Rectal smooth muscle tissue (tissue), 1 donor: Measurements from ENCODE around the gene ZNF175.

Source experiments
- H3K27ac ChIP-seq: one replicate; pipeline ENCODE4 v1.7.0; 2013; ENCODE audit warnings: low read depth, low read length, inconsistent platforms
- H3K27me3 ChIP-seq: one replicate; pipeline ENCODE4 v1.7.0; 2013; ENCODE audit warnings: low read length; ENCODE audit not compliant: control insufficient read depth, insufficient read depth
- H3K36me3 ChIP-seq: one replicate; pipeline ENCODE4 v1.7.0; 2013; ENCODE audit warnings: low read length; ENCODE audit not compliant: control insufficient read depth, insufficient read depth
- H3K4me1 ChIP-seq: one replicate; pipeline ENCODE4 v1.7.0; 2013; ENCODE audit warnings: low read length; ENCODE audit not compliant: control insufficient read depth, insufficient read depth
- H3K4me3 ChIP-seq: one replicate; pipeline ENCODE4 v1.7.0; 2013; ENCODE audit warnings: low read length
- H3K9ac ChIP-seq: one replicate; pipeline ENCODE4 v1.7.0; 2013; ENCODE audit warnings: low read length

The ZNF175 gene

DNA sequence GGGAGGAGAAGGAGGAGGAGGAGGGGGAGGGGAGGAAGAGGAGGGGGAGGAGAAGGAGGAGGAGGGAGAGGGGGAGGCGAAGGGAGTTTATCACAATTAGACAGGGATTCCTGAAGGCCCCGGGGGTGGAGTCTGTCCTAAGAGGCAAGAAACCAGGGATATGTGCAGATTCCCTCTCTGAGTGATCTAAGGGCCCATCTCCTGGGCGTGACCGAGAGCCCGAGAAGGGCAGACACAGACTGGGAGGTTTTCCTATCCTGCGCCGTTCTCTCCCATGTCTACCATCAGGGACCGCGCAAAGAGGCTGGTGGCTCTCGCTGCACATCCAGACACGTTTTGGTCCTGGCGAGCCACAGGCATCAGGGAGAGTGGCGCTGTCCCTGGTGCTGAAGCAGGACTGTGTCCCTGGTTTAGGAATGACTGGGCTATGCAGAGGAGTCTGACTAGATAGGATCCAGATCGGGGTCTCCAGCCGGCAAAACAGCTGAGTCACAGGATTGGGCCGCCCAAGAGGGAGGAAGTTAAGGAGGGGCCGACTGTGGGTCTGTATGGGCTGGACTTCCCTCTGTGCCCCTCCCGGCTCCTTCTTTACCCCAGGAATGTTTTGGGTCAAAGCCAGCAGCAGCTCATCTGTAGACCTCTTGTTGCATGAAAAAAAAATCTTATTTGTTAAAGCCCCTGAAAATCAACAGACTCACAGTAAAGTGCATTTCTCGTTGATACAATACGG is 17.9 kb upstream of the ZNF175 start:
- H3K27ac ChIP-seq = no peak overlapping the region
- H3K4me1 ChIP-seq = no peaks in the 10 kb centered on the region
- H3K4me3 ChIP-seq = no peak overlapping the region
- no peaks in the 10 kb centered on the region for H3K36me3 ChIP-seq
- no peak overlapping the region for H3K9ac ChIP-seq
- H3K27me3 ChIP-seq = no peaks in the 10 kb centered on the region

DNA sequence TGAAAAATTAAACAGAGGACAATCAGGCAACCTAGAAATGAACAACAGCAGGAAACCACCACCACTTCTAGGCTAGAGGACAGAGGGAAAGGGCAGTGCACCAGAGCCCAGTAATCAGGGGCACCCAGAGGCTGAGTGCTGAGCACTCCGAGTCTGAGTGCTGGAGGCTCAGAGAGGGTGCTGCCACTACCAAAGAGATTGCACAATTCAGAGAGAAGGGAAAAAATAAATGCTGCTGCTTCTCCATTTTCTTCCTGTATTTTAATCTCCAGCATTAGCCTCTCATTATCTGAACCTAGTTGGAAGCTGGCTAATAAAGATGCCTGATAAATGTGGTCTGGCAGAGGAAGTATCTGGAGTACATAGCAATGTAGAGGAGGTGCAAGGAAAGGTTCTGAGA is 11.8 kb upstream of the ZNF175 start:
- no peak overlapping the region for H3K4me3 ChIP-seq
- no peak overlapping the region for H3K27ac ChIP-seq
- H3K4me1 ChIP-seq = no peaks in the 10 kb centered on the region
- no peaks in the 10 kb centered on the region for H3K27me3 ChIP-seq
- no peak overlapping the region for H3K9ac ChIP-seq
- no peaks in the 10 kb centered on the region for H3K36me3 ChIP-seq

DNA sequence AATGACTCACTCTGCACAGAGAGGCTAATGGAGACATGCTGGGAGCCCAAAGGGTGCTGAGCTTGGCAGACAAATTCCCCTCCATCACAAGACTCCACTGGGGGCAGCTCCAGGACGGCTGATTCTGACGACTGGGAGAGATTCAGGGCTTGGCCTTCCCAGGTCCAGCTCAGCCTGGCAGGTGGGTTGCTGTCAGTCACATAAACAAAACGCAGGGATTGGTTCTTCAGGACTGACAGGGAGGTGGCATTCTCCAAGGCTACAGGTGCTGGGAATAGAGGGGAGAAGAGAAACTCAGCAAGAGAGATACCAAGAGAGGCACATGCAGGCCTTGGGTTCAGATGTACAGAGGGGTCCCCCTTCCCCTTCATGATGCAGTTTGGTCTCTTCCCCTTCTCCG is 10.7 kb upstream of the ZNF175 start:
- H3K9ac ChIP-seq = no peak overlapping the region
- no peaks in the 10 kb centered on the region for H3K4me1 ChIP-seq
- no peaks in the 10 kb centered on the region for H3K27me3 ChIP-seq
- H3K36me3 ChIP-seq = no peaks in the 10 kb centered on the region
- H3K4me3 ChIP-seq = no peak overlapping the region
- H3K27ac ChIP-seq = no peak overlapping the region

DNA sequence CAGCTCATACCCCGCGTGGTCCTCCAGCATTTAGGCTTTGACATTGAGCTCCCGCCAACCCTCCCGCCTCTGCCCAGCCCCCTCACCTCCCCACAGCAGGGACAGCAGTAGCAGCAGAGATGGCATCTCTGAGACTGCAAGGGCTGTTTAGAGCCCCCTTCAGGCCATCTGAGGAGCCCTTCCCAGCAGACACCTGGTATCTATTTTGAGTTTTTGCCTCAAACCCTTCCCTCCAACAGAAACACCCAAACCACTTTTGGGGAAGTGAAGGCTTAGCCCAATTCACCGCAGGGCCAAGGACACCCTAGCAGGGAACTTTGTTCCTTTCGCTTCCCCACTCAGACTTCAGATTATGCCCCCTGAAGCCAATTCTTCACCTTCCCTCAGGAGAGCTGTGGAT is 6.3 kb upstream of the ZNF175 start:
- Histone ChIP-seq H3K4me3 (no peak overlapping the region), H3K4me1 (no peaks in the 10 kb centered on the region), H3K9ac (no peak overlapping the region), H3K27me3 (no peaks in the 10 kb centered on the region), H3K27ac (no peak overlapping the region), H3K36me3 (no peaks in the 10 kb centered on the region)

DNA sequence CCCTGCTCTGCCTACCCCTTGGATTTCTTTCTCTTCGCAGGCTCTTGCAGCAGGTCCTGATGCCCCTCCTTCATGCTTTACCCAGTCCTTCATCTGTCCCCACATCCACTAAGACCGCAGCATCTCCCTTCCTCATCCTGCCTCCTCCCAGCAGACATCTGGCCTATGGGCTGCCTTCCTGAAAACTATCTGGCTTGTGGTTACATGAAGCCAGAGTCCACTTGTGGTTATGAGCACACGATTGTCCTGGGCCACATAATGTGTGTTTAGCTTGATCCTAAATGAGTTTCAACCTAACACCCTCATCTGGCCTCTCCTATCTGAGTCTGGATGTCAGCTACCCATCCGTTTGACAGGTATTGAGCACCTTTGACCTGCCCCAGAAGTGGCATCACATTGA is 5.5 kb upstream of the ZNF175 start:
- Histone ChIP-seq H3K4me1 (no peaks in the 10 kb centered on the region), H3K9ac (no peak overlapping the region), H3K36me3 (no peaks in the 10 kb centered on the region), H3K27ac (no peak overlapping the region), H3K4me3 (no peak overlapping the region), H3K27me3 (no peaks in the 10 kb centered on the region)

DNA sequence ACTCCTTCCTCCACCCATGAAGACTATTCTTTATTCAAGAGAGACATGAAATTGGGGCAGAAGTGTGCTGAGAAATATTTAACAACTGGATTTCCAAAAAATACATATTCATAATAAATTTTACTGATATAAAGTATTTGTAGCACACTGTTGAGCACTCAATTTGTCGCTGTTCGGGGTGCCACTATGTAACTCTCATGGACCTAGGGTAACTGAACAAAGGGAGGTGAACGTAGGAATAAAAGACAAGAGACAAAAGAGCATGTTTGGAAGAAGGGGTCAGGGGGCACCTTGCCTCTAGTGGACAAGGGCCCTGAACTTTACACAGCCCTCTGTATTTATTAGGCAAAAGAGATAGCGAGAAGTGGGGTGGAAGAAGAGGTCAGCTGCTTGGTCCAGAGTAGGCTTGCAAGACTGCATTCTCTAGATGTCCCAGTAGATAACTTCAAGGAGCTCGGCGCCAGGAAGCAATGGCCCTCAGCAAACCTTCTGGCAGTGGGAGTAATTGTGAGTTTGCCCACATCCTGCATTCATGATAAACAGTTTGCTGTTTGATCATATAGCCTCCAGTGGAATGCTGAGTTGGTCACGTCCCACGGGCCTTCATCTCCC is 4.5 kb upstream of the ZNF175 start:
- no peaks in the 10 kb centered on the region for H3K36me3 ChIP-seq
- peaks cover 3% of the 10 kb centered on the region for H3K4me1 ChIP-seq
- H3K27me3 ChIP-seq = no peaks in the 10 kb centered on the region
- H3K4me3 ChIP-seq = no peak overlapping the region
- no peak overlapping the region for H3K9ac ChIP-seq
- H3K27ac ChIP-seq = no peak overlapping the region

DNA sequence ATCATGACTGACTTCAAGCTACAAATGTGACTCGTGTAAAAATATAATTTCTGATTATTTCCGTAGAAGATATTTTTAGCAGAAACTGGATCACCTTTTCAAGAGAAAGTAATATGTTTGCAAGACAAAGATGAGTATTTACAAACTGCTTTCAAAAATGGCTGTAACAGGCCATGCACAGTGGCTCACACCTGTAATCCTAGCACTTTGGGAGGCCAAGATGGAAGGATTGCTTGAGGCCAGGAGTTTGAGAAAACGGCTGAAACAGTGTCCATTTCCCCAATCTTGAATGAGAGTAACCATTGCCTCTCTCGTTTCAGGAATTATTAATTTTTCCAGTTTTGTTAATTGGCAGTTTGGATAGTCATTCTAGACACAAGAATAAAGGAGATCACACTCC is 3.5 kb upstream of the ZNF175 start:
- peaks cover 12% of the 10 kb centered on the region for H3K4me1 ChIP-seq

DNA sequence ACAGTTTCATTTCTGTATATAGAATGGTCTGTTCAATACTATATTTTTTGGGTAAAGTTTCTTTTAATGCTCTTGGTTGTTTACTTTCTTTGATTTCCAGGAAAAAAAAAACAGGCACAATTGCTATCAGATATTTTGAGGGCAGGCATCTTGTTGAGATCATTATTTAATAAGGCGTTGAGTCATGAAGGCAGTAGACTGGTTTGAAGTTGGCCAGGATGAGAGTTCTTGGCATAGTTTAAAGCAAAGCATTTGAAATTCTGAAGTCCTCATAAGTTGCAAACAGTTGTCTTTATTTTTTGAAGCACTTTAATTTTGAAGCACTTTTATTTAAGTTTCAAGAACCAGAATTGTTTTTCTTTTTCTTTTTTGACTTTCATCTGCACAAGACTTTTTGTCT is 2.6 kb upstream of the ZNF175 start:
- Histone ChIP-seq H3K9ac (no peak overlapping the region), H3K27ac (no peak overlapping the region), H3K4me3 (no peak overlapping the region), H3K4me1 (peaks cover 14% of the 10 kb centered on the region), H3K36me3 (peaks cover 4% of the 10 kb centered on the region), H3K27me3 (no peaks in the 10 kb centered on the region)

More for the DNA sequence above, 3.5 kb upstream of the ZNF175 start:
- Histone ChIP-seq H3K27ac (no peak overlapping the region), H3K4me3 (no peak overlapping the region), H3K27me3 (no peaks in the 10 kb centered on the region), H3K9ac (no peak overlapping the region), H3K36me3 (no peaks in the 10 kb centered on the region)

DNA sequence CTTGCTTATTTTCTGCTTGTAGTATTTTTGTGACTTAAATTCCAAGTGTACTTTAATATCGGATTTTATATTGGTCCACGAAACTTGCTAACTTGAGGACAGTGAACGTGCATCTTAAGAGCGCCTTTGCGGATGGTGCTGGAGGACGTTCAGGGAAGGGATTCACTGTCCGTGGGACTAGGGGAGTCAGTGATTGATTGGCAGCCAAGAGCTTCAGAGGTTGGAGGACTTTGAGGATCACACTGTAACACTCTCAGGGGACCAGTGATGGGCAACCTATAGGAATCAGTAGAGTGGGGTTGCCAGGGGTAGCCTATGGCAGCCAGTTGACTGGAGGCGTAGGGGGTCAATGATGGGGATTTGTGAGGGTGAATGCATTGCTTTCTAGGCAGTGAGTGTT is 516 bp downstream of the ZNF175 start:
- no peak overlapping the region for H3K9ac ChIP-seq
- peak overlapping the region; percentile 64 for H3K27ac ChIP-seq
- no peaks in the 10 kb centered on the region for H3K27me3 ChIP-seq
- peaks cover 6% of the 10 kb centered on the region for H3K36me3 ChIP-seq
- peaks cover 14% of the 10 kb centered on the region for H3K4me1 ChIP-seq
- peak overlapping the region; percentile 69 for H3K4me3 ChIP-seq

DNA sequence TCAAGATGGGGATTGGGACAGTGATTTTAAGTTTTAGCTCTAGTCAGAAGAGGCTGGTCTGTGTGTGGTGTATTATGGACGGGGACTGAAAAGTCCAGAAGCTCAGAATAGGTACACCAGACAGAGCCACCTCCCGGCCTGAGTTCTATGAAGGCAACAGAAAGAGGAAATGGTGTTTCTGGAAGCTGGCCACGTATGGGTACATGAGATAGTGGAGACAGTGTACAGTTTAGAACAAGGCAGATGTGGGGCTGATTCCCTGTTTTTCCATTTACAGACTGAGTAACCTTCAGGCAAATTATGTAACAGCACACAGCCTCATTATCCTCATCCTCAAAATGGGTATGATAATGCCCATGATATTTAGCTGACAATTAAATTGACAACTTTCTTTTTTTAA is 1.3 kb downstream of the ZNF175 start:
- Histone ChIP-seq H3K36me3 (peaks cover 6% of the 10 kb centered on the region), H3K9ac (no peak overlapping the region), H3K27ac (no peak overlapping the region), H3K4me3 (peak overlapping the region; percentile 69), H3K4me1 (peaks cover 14% of the 10 kb centered on the region), H3K27me3 (no peaks in the 10 kb centered on the region)

DNA sequence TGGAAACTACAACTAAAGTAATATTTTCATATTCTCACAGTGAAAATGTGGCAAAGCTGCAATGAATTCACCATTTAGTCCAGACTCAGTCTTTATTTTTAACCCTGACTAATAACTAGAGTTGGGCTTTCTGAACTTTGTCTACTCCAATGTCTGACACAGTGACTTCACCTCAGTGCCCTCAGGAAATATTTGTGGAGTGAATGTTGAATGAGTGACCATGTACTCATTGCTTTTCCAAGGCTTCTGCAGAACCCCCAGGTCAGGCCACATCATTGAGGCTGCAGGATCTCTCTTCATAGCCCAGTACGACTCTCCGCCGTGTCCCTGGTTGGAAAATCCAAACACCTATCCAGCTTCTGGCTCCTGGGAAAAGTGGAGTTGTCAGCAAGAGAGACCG is 1.8 kb downstream of the ZNF175 start:
- Histone ChIP-seq H3K4me1 (peaks cover 14% of the 10 kb centered on the region), H3K27me3 (no peaks in the 10 kb centered on the region), H3K27ac (no peak overlapping the region), H3K36me3 (peaks cover 6% of the 10 kb centered on the region), H3K9ac (no peak overlapping the region), H3K4me3 (no peak overlapping the region)

DNA sequence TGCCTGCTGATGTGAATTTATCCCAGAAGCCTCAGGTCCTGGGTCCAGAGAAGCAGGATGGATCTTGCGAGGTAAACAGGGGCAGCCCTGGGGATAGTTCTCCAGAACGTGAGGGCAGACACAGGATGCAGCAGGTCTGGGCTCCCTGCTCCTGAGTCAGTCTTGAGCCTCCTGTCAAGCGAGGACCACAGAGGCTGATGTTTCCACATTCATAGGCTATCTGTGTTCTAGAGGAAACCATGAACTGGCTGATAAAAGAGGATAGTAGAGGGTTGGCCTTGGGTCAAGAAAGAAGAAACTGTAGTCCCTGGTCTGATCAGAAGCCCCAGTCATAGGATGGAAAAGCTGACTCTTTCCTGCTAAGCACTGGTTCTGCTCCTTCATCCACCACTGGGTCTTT is 2.2 kb downstream of the ZNF175 start:
- Histone ChIP-seq H3K36me3 (peaks cover 6% of the 10 kb centered on the region), H3K4me3 (no peak overlapping the region), H3K27me3 (no peaks in the 10 kb centered on the region), H3K27ac (no peak overlapping the region), H3K4me1 (peaks cover 14% of the 10 kb centered on the region), H3K9ac (no peak overlapping the region)

DNA sequence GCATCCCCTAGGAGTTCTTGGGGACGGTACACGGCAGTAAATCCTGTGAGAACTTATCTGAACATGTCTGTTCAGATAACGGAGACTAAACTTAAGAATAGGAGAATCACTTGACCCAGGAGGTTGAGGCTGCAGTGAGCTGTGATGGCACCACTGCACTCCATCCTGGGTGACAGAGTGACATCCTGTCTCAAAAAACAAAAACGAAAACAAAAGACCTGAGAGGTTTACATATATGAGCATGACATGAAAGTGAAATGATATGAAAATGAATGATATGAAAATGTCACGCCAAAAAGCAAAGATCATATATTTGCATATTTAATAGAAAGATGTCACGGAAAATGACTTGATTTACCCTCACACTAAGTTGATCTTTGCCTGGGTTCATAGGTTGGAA is 5.8 kb downstream of the ZNF175 start:
- Histone ChIP-seq H3K4me1 (peaks cover 8% of the 10 kb centered on the region), H3K36me3 (peaks cover 12% of the 10 kb centered on the region), H3K9ac (no peak overlapping the region), H3K27ac (no peak overlapping the region), H3K4me3 (no peak overlapping the region), H3K27me3 (no peaks in the 10 kb centered on the region)
